AG04450 (cell line): ENCODE measurements around the gene RPS6KA4. TPM values are rescaled to one million over a fixed set of nuclear protein-coding genes. Genes with fewer than 3 reads are reported as not detected.

Experiments
- CTCF ChIA-PET: fragments of 300-600, 350-600 bp; formaldehyde crosslinking; extraction: SDS; loops from one replicate; lab custom pipeline; 2022; ENCODE audit warnings: antibody characterized with exemption, inconsistent platforms; lab: Charles Lee
- POLR2A ChIA-PET: fragments of 350-600 bp; formaldehyde crosslinking; extraction: SDS; loops from one replicate; lab custom pipeline; 2021; ENCODE audit warnings: antibody characterized with exemption, inconsistent platforms; lab: Yijun Ruan, JAX
- DNase-seq: peaks from one replicate; pipeline ENCODE4 v3.0.0-alpha.2; 2011; ENCODE audit warnings: low read depth, low spot score
- H3K27ac ChIP-seq: one replicate; pipeline ENCODE4 v1.5.1; 2012; ENCODE audit warnings: low read depth, low read length, control low read depth
- H3K27me3 ChIP-seq: one replicate; pipeline ENCODE4 v1.6.0; 2012; ENCODE audit warnings: low read length; ENCODE audit not compliant: control insufficient read depth, insufficient read depth
- H3K4me3 ChIP-seq: 2 replicates; pipeline ENCODE4 v1.5.1; 2011; ENCODE audit warnings: mild to moderate bottlenecking, low read depth, low read length, control low read depth
- H3K9me3 ChIP-seq: 2 replicates; pipeline ENCODE4 v1.5.1; 2012; ENCODE audit warnings: low read length; ENCODE audit not compliant: control insufficient read depth, insufficient read depth
- CTCF ChIP-seq: IDR thresholded peaks from 2 replicates; pipeline ENCODE4 v1.5.1; 2011; ENCODE audit warnings: low read depth, low read length, control low read depth, inconsistent platforms
- polyA plus RNA-seq: library from polyadenylated mRNA; depleted of rRNA; stranded (reverse); fragments of >200 nt; gene quantifications from 2 replicates; pipeline ENCODE4 v1.2.3, GENCODE V29; 2011

Gene RPS6KA4
- polyA plus RNA-seq, 1 experiment: 21.9 TPM

- no peak overlapping the region for H3K27ac ChIP-seq
- ChIA-PET POLR2A (interaction anchor here (0.7 kb wide), 1 partner anchor 32 kb away, joined by 7 read pairs; no protein-coding TSS in a partner anchor), CTCF (interaction anchor here (2.0 kb wide), 1 partner anchor 16 kb away, joined by 10 read pairs; no protein-coding TSS in a partner anchor)
- H3K27me3 ChIP-seq: no peaks in the 10 kb centered on the region
- no peak for DNase-seq
- H3K9me3 ChIP-seq: peaks cover 4% of the 10 kb centered on the region; the same call in 1 of the 2 replicates
- H3K4me3 ChIP-seq: no peak overlapping the region
- TF ChIP-seq CTCF: no peak
These were observed 19.7 kb upstream of the RPS6KA4 start for GRCh38 chr11:64339286-64339685.

- H3K27ac ChIP-seq: no peak within 1 kb of the TSS
- POLR2A ChIA-PET: no interaction called here
- DNase-seq: no peak
- H3K4me3 ChIP-seq: no peak within 1 kb of the TSS
- TF ChIP-seq CTCF: no peak
- CTCF ChIA-PET: interaction anchor here (4.9 kb wide), 1 partner anchor 16 kb away, joined by 86 read pairs; no protein-coding TSS in a partner anchor
- peaks cover 4% of the 10 kb centered on the region; the same call in 1 of the 2 replicates for H3K9me3 ChIP-seq
- H3K27me3 ChIP-seq: no peaks in the 10 kb centered on the region
These were observed 19.1 kb upstream of the RPS6KA4 start, which contains the start of gene CCDC88B for GRCh38 chr11:64339754-64340408. CCDC88B (plus strand) TSS chr11:64340204; CDS start chr11:64340267, 63 bp downstream.

- Histone ChIP-seq H3K9me3 (peaks cover 4% of the 10 kb centered on the region; the same call in 1 of the 2 replicates), H3K27ac (no peak overlapping the region), H3K4me3 (no peak overlapping the region), H3K27me3 (no peaks in the 10 kb centered on the region)
- POLR2A ChIA-PET: no interaction called here
- CTCF ChIA-PET: interaction anchor here (1.2 to 4.9 kb wide), 3 partner anchors 8 to 23 kb away, joined by 4 to 86 read pairs (median 19); partner anchors contain the start of genes PRDX5 and TRMT112
- no peak for DNase-seq
- no peak for TF ChIP-seq CTCF
These were observed 18.2 kb upstream of the RPS6KA4 start for GRCh38 chr11:64340671-64341335.

- no peak for DNase-seq
- CTCF ChIA-PET: interaction anchor here (0.6 to 4.9 kb wide), 4 partner anchors 9 to 225 kb away, joined by 4 to 86 read pairs (median 12); partner anchors contain the start of genes PRDX5 and TRMT112
- Histone ChIP-seq H3K9me3 (peaks cover 4% of the 10 kb centered on the region; the same call in 1 of the 2 replicates), H3K27ac (no peak overlapping the region), H3K4me3 (no peak overlapping the region), H3K27me3 (no peaks in the 10 kb centered on the region)
- POLR2A ChIA-PET: interaction anchor here (0.5 to 1.5 kb wide), 4 partner anchors 14 to 166 kb away, joined by 3 to 4 read pairs (median 4); no protein-coding TSS in a partner anchor
- no peak for TF ChIP-seq CTCF
These were observed 17.5 kb upstream of the RPS6KA4 start for GRCh38 chr11:64341429-64341828.
